ENCODE measurements around the gene ZNF613. TPM values are rescaled to one million over a fixed set of nuclear protein-coding genes. Genes with fewer than 3 reads are reported as not detected.

The ZNF613 gene
- total and polyA plus RNA-seq, 2 donors (not counting 3 experiments of a cell fraction or from before 2014, with no cell fraction given) = 1.7 to 6.5 TPM

GRCh38 chr19:51946602-51947001 is 19.3 kb downstream of the ZNF613 start:
- Histone ChIP-seq H3K4me2 (ENCODE audit: insufficient read depth, low read length) (no peak overlapping the region), H3K4me1 (ENCODE audit: control insufficient read depth, extremely low read depth, insufficient read depth, low read length) (no peaks in the 10 kb centered on the region), H2AFZ (ENCODE audit: low read depth, low read length) (no peak overlapping the region), H3K4me3 (replicated peaks in 1 of 3; ENCODE audit: insufficient read depth in 1 of 3, low read depth in 1 of 3, low read length in 3 of 3) (no peak overlapping the region), H3K9me3 (replicated peaks; ENCODE audit: control insufficient read depth, insufficient read depth, low read length) (peaks cover 21% of the 10 kb centered on the region), H3K79me2 (ENCODE audit: control insufficient read depth, insufficient read depth, low read length) (no peaks in the 10 kb centered on the region), H3K36me3 (ENCODE audit: control insufficient read depth in 2 of 2, extremely low read depth in 1 of 2, insufficient read depth in 2 of 2, low read length in 2 of 2) (peaks cover 16 to 21% of the 10 kb centered on the region in 2 experiments), H3K27ac (ENCODE audit: insufficient read depth, low read depth, low read length) (no peak overlapping the region), H3K9ac (replicated peaks; ENCODE audit: extremely low read depth, insufficient read depth, low read length) (no peak overlapping the region), H3K27me3 (ENCODE audit: control insufficient read depth in 2 of 2, insufficient read depth in 2 of 2, low read length in 2 of 2) (no peaks in the 10 kb centered on the region), H3K9me1 (replicated peaks; ENCODE audit: control insufficient read depth, extremely low read depth, insufficient read depth, low read length) (no peaks in the 10 kb centered on the region), H4K20me1 (replicated peaks; ENCODE audit: control insufficient read depth, extremely low read depth, insufficient read depth, low read length) (no peaks in the 10 kb centered on the region)
- FAIRE-seq (no peak), DNase-seq (ENCODE audit: low read depth, low spot score) (no peak)
- intact Hi-C loops (cut with micrococcal nuclease) = no loop called here
- no TSS peak for BruUV-seq (replicated peaks)
- POLR2A ChIA-PET = no interaction called here
- dilution Hi-C loops (cut with MboI; ENCODE audit: extremely low pct_ligation_motif_present, low sequenced_read_pairs) = no loop called here
- CTCF ChIA-PET = no interaction called here
- no peak for TF ChIP-seq EZH2 (IDR thresholded peaks at IDR 0.05; ENCODE audit: borderline replicate concordance, low read depth, low read length, severe bottlenecking)
- no peak for TF ChIP-seq MYC (IDR thresholded peaks at IDR 0.05; ENCODE audit: low read depth, low read length)
- TF ChIP-seq FOS (IDR thresholded peaks at IDR 0.05; ENCODE audit: borderline replicate concordance, insufficient read depth, low read length) = no peak
- TF ChIP-seq POLR2A (IDR thresholded peaks at IDR 0.05; ENCODE audit: low read depth, low read length) = no peak
- TF ChIP-seq GATA2 (IDR thresholded peaks at IDR 0.05; ENCODE audit: insufficient read depth, insufficient read length, low read depth, low read length) = no peak
- TF ChIP-seq POLR2AphosphoS5 (IDR thresholded peaks at IDR 0.05; ENCODE audit: insufficient read depth, low read depth, low read length) = no peak
- TF ChIP-seq, protein P1, sequence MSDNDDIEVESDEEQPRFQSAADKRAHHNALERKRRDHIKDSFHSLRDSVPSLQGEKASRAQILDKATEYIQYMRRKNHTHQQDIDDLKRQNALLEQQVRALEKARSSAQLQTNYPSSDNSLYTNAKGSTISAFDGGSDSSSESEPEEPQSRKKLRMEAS (IDR thresholded peaks at IDR 0.05; ENCODE audit: insufficient read depth, insufficient read length) = no peak
- no peak for TF ChIP-seq CTCF (IDR thresholded peaks at IDR 0.05; ENCODE audit: extremely low read depth in 1 of 2, insufficient read depth in 1 of 2, low read depth in 1 of 2, low read length in 2 of 2)
- TF ChIP-seq JUN (IDR thresholded peaks at IDR 0.05; ENCODE audit: borderline replicate concordance, insufficient read depth, insufficient read length, low read depth) = no peak

Measured in endothelial cell of umbilical vein (primary cell).